ENCODE data around the gene AGBL1.

The AGBL1 gene

GRCh38 chr15:86165265-86166211, 85.9 kb downstream of the AGBL1 start:
- no peak for DNase-seq

- no peak for DNase-seq
These were observed 88.2 kb downstream of the AGBL1 start for GRCh38 chr15:86167841-86168240.

GRCh38 chr15:86178845-86179244, 99.2 kb downstream of the AGBL1 start:
- DNase-seq, result no peak

- DNase-seq, result peak; percentile 23
These were observed 104.2 kb downstream of the AGBL1 start for GRCh38 chr15:86183596-86184491.

GRCh38 chr15:86193716-86194380, 114.2 kb downstream of the AGBL1 start:
- DNase-seq, result no peak

- no peak for DNase-seq
These were observed 118.1 kb downstream of the AGBL1 start for GRCh38 chr15:86197770-86198169.

- DNase-seq, result no peak
These were observed 119.9 kb downstream of the AGBL1 start for GRCh38 chr15:86199467-86200145.

- DNase-seq, result no peak
These were observed 121.8 kb downstream of the AGBL1 start for GRCh38 chr15:86201313-86202008.

- DNase-seq, result no peak
These were observed 123.8 kb downstream of the AGBL1 start for GRCh38 chr15:86203462-86203861.

- no peak for DNase-seq
These were observed 125.4 kb downstream of the AGBL1 start for GRCh38 chr15:86205096-86205495.

- no peak for DNase-seq
These were observed 133.7 kb downstream of the AGBL1 start for GRCh38 chr15:86213420-86213819.

- DNase-seq, result no peak
These were observed 134.2 kb downstream of the AGBL1 start for GRCh38 chr15:86213888-86214287.

GRCh38 chr15:86221119-86221518, 141.4 kb downstream of the AGBL1 start:
- DNase-seq, result no peak

- no peak for DNase-seq
These were observed 149.6 kb downstream of the AGBL1 start for GRCh38 chr15:86229306-86229705.

- DNase-seq, result no peak
These were observed 150.3 kb downstream of the AGBL1 start for GRCh38 chr15:86229936-86230335.

GRCh38 chr15:86231864-86232721, 152.4 kb downstream of the AGBL1 start:
- DNase-seq, result peak; percentile 13

GRCh38 chr15:86235667-86236066, 156.0 kb downstream of the AGBL1 start:
- no peak for DNase-seq

GRCh38 chr15:86236356-86237110, 156.9 kb downstream of the AGBL1 start:
- DNase-seq, result no peak

- no peak for DNase-seq
These were observed 157.4 kb downstream of the AGBL1 start for GRCh38 chr15:86237111-86237500.
